GM12874 (cell line): ENCODE results near the gene SLC24A3.

ENCODE experiments used
- CTCF ChIP-seq: IDR thresholded peaks from 2 replicates; pipeline ENCODE4 v1.5.1; 2011; ENCODE audit warnings: low read depth, mild to moderate bottlenecking, control low read depth, low read length, moderate library complexity; ENCODE audit not compliant: insufficient read depth

Gene SLC24A3

GRCh38 chr20:19348582-19348981 lies 136.1 kb downstream of the SLC24A3 start:
- no peak for TF ChIP-seq CTCF

- no peak for TF ChIP-seq CTCF
These were observed 137.4 kb downstream of the SLC24A3 start for GRCh38 chr20:19349879-19350278.

GRCh38 chr20:19351542-19351941 lies 139.1 kb downstream of the SLC24A3 start:
- TF ChIP-seq CTCF: no peak

- no peak for TF ChIP-seq CTCF
These were observed 142.5 kb downstream of the SLC24A3 start for GRCh38 chr20:19354950-19355349.

GRCh38 chr20:19361790-19362189 lies 149.3 kb downstream of the SLC24A3 start:
- no peak for TF ChIP-seq CTCF

GRCh38 chr20:19363476-19363875 lies 151.0 kb downstream of the SLC24A3 start:
- no peak for TF ChIP-seq CTCF

GRCh38 chr20:19367591-19367990 lies 155.1 kb downstream of the SLC24A3 start:
- no peak for TF ChIP-seq CTCF

- TF ChIP-seq CTCF: no peak
These were observed 155.9 kb downstream of the SLC24A3 start for GRCh38 chr20:19368351-19368750.
